ENCODE measurements around the gene ARFIP1.
"Not testable (repeated sequence)": the region's sequence is repeated elsewhere in the genome, so short reads cannot be mapped to it uniquely, and the experiment has no call there.

Gene ARFIP1

GRCh38 chr4:152864361-152864760 lies 84.6 kb downstream of the ARFIP1 start:
- Histone ChIP-seq H3K4me3 (ENCODE audit: insufficient read depth, low read length, poor library complexity, severe bottlenecking) (no peak overlapping the region), H3K27ac (ENCODE audit: low read depth, low read length) (no peak overlapping the region), H3K27me3 (ENCODE audit: low read length) (no peaks in the 10 kb centered on the region), H3K4me2 (ENCODE audit: low read depth, low read length, poor library complexity, severe bottlenecking) (no peak overlapping the region), H3K9ac (ENCODE audit: low read length) (no peak overlapping the region), H3K9me3 (ENCODE audit: insufficient read depth, low read length) (no peaks in the 10 kb centered on the region), H3K79me2 (ENCODE audit: insufficient read depth, low read length) (no peaks in the 10 kb centered on the region), H3K9me2 (replicated peaks; ENCODE audit: insufficient read depth, low read length) (no peaks in the 10 kb centered on the region), H4K20me1 (ENCODE audit: low read depth, low read length) (no peaks in the 10 kb centered on the region), H3F3A (ENCODE audit: insufficient read depth) (0 out of 2 replicates have a peak, but pooled peaks cover 2% of the 10 kb centered on the region), H3K36me3 (ENCODE audit: low read length) (0 out of 2 replicates have a peak, but pooled peaks cover 3% of the 10 kb centered on the region), H2AFZ (ENCODE audit: low read depth, low read length, severe bottlenecking) (no peak overlapping the region)
- TF ChIP-seq EZH2phosphoT487 (conservative IDR thresholded peaks at IDR 0.05; ENCODE audit: low read length) (no peak), CTCF (IDR thresholded peaks at IDR 0.05; ENCODE audit: insufficient read depth, low read length, poor library complexity, severe bottlenecking) (no peak)

GRCh38 chr4:152866432-152866993 lies 86.8 kb downstream of the ARFIP1 start:
- H2AFZ ChIP-seq (ENCODE audit: low read depth, low read length, severe bottlenecking); H3K27me3 ChIP-seq (ENCODE audit: low read length); H3K9me3 ChIP-seq (ENCODE audit: insufficient read depth, low read length); H3K27ac ChIP-seq (ENCODE audit: low read depth, low read length); H3K9ac ChIP-seq (ENCODE audit: low read length); H4K20me1 ChIP-seq (ENCODE audit: low read depth, low read length); H3K4me3 ChIP-seq (ENCODE audit: insufficient read depth, low read length, poor library complexity, severe bottlenecking); H3K36me3 ChIP-seq (ENCODE audit: low read length); H3K9me2 ChIP-seq (replicated peaks; ENCODE audit: insufficient read depth, low read length); H3K79me2 ChIP-seq (ENCODE audit: insufficient read depth, low read length); H3F3A ChIP-seq (ENCODE audit: insufficient read depth); H3K4me2 ChIP-seq (ENCODE audit: low read depth, low read length, poor library complexity, severe bottlenecking): not testable (repeated sequence)

GRCh38 chr4:152870606-152871005 lies 90.9 kb downstream of the ARFIP1 start:
- no peak overlapping the region for H3K4me2 ChIP-seq (ENCODE audit: low read depth, low read length, poor library complexity, severe bottlenecking)
- TF ChIP-seq EZH2phosphoT487 (conservative IDR thresholded peaks at IDR 0.05; ENCODE audit: low read length), result no peak
- TF ChIP-seq CTCF (IDR thresholded peaks at IDR 0.05; ENCODE audit: insufficient read depth, low read length, poor library complexity, severe bottlenecking), result no peak
- H3K9ac ChIP-seq (ENCODE audit: low read length), result no peak overlapping the region
- H3K27me3 ChIP-seq (ENCODE audit: low read length), result no peaks in the 10 kb centered on the region
- H3K36me3 ChIP-seq (ENCODE audit: low read length), result peaks cover 3% of the 10 kb centered on the region; the same call in 1 of the 2 replicates
- H4K20me1 ChIP-seq (ENCODE audit: low read depth, low read length), result no peaks in the 10 kb centered on the region
- no peak overlapping the region for H3K27ac ChIP-seq (ENCODE audit: low read depth, low read length)
- no peaks in the 10 kb centered on the region for H3K9me2 ChIP-seq (replicated peaks; ENCODE audit: insufficient read depth, low read length)
- H3K79me2 ChIP-seq (ENCODE audit: insufficient read depth, low read length), result no peaks in the 10 kb centered on the region
- no peak overlapping the region for H2AFZ ChIP-seq (ENCODE audit: low read depth, low read length, severe bottlenecking)
- no peaks in the 10 kb centered on the region for H3K9me3 ChIP-seq (ENCODE audit: insufficient read depth, low read length)
- H3F3A ChIP-seq (ENCODE audit: insufficient read depth), result 0 out of 2 replicates have a peak, but pooled peaks cover 2% of the 10 kb centered on the region
- no peak overlapping the region for H3K4me3 ChIP-seq (ENCODE audit: insufficient read depth, low read length, poor library complexity, severe bottlenecking)

- Histone ChIP-seq H3K27me3 (ENCODE audit: low read length) (no peaks in the 10 kb centered on the region), H3K79me2 (ENCODE audit: insufficient read depth, low read length) (no peaks in the 10 kb centered on the region), H3K9me2 (replicated peaks; ENCODE audit: insufficient read depth, low read length) (no peaks in the 10 kb centered on the region), H3K36me3 (ENCODE audit: low read length) (no peaks in the 10 kb centered on the region; the same call in 1 of the 2 replicates), H3K4me3 (ENCODE audit: insufficient read depth, low read length, poor library complexity, severe bottlenecking) (no peak overlapping the region), H3K9ac (ENCODE audit: low read length) (no peak overlapping the region), H3F3A (ENCODE audit: insufficient read depth) (no peaks in the 10 kb centered on the region), H2AFZ (ENCODE audit: low read depth, low read length, severe bottlenecking) (no peak overlapping the region), H3K9me3 (ENCODE audit: insufficient read depth, low read length) (no peaks in the 10 kb centered on the region), H3K4me2 (ENCODE audit: low read depth, low read length, poor library complexity, severe bottlenecking) (no peak overlapping the region), H3K27ac (ENCODE audit: low read depth, low read length) (no peak overlapping the region), H4K20me1 (ENCODE audit: low read depth, low read length) (no peaks in the 10 kb centered on the region)
- TF ChIP-seq CTCF (IDR thresholded peaks at IDR 0.05; ENCODE audit: insufficient read depth, low read length, poor library complexity, severe bottlenecking) (no peak), EZH2phosphoT487 (conservative IDR thresholded peaks at IDR 0.05; ENCODE audit: low read length) (no peak)
These were observed 95.5 kb downstream of the ARFIP1 start for GRCh38 chr4:152875261-152875660.

All from SU-DHL-6 (cell line).